Fibroblast of skin of scalp (primary cell): ENCODE results near the gene PHF21B.
"Not testable (repeated sequence)": the region's sequence is repeated elsewhere in the genome, so short reads cannot be mapped to it uniquely, and the experiment has no call there.

Experiments used
- DNase-seq: peaks from one replicate; pipeline ENCODE4 v3.0.0-alpha.2; 2013

Gene PHF21B

DNA sequence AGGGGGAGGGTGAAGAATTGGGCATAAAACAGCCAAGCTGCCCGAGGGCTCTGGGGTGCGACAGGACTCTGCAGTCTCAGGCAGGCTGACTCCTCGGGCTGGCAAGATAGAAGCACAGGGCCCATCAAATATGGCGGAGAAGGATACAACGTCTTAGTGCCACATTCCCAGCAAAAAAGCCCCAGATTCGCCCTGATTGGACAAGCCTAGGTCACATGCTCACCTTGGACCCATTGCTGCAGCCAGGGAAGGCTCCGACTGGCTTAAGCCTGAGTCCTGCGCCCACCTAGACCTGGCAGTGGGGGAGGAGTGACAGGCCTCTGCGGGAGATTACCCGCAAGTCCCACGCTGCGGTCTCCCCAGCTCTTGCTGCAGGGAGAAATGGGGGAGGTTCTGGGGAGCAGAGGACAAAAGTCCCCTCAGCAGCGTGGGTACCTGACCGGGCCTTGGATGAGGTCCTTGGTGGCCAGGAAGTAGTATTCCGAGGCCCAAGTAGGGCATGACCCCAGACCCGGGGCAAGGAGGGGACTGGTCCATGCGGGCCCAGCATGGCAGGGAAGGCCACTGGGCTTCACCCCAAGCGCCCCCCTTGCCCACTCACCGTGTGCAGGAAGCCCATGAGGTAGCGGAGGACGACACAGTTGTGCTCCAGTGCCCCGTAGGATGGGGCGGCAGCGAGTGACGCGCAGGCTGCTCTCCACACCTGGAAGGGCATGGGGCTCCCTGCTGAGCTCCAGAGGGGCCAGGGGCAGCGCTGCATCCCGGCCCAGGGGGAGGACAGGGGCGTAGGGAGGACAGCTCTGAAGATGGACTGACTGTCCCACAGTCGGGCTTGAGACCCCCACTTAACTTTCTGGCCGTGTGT lies 144.4 kb downstream of the PHF21B start:
- DNase-seq, result no peak

DNA sequence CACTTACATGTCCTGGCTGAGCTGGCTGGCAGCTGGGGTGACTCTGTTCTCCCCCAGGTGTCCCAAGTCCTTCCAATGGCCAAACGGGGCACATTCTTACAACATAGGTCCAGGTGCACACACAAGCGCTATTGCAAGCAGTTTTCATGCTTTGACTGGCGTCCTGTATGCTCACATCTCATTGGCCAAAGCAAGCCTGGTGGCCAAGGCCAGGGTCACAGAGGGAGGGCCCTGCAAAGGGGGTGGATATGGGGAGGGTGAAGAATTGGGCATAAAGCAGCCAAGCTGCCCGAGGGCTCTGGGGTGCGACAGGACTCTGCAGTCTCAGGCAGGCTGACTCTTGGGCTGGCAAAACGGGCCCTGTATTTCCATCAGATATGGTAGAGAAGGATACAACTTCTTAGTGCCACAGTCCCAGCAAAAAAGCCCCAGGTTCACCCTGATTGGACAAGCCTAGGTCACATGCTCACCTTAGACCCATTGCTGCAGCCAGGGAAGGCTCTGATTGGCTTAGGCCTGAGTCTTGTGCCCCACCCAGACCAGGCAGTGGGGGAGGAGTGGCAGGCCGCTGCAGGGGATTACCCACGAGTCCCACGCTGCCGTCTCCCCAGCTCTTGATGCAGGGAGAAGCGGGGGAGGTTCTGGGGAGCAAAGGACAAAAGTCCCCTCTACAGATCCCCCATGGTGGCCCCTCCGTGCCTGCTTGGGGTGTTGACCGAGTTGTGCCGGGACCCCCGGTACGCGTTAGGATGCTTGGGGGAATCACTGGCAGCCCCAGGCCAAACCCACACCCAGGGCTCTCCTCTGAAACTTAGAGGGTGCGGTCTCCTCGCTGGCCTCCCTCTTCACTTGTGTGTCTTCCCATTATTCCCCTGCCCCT lies 146.6 kb downstream of the PHF21B start:
- no peak for DNase-seq

DNA sequence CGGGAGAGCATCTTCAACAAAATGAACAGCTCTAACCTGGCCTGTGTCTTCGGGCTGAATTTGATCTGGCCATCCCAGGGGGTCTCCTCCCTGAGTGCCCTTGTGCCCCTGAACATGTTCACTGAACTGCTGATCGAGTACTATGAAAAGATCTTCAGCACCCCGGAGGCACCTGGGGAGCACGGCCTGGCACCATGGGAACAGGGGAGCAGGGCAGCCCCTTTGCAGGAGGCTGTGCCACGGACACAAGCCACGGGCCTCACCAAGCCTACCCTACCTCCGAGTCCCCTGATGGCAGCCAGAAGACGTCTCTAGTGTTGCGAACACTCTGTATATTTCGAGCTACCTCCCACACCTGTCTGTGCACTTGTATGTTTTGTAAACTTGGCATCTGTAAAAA lies 147.5 kb downstream of the PHF21B start:
- no peak for DNase-seq

DNA sequence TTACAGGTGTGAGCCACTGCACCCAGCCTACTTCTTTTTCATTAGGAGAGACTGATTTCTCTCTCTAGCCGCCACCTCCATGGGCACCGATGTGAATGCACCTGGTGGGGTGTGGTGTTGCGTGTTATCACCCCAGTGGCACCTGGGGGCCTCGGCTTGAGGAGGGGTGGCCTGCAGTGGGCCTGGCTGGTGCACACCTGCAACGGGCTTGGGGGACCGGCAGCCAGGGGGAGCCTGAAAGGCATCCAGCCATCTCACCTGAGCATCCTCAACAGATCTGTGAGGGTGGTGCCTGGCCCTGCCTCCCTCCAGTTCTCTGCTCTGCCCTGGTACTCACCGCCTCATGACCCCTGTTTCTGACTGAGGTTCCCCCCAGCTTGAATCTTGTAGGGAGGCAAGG lies 148.6 kb downstream of the PHF21B start:
- no peak for DNase-seq

DNA sequence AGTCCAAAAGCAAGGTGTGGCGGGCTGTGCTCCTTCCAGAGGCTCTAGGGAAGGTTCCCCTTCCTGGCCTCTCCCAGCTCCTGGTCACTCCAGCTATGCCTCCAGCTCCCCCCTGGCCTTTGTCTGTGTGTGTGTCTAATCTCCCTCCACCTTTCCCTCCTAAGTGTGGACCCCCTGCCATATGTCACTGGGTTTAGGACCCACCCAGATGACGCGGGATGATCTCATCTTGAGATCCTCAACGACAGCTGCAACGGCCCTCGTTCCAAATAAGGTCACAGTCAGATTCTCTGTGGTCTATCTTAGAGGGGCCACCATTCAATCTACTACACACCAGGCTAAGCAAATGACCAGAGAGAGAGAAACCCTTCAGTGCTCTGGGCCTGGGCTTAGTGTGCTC lies 149.5 kb downstream of the PHF21B start:
- DNase-seq, result no peak

DNA sequence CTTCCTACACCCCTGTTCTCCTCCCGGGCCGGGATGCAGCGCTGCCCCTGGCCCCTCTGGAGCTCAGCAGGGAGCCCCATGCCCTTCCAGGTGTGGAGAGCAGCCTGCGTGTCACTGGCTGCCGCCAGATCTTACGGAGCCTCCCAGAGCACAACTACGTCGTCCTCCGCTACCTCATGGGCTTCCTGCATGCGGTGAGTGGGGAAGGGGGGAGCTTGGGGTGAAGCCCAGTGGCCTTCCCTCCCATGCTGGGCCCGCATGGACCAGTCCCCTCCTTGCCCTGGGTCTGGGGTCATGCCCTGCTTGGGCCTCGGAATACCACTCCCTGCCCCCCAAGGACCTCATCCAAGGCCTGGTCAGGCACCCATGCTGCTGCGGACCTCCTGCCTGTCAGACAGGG lies 150.2 kb downstream of the PHF21B start:
- no peak for DNase-seq

DNA sequence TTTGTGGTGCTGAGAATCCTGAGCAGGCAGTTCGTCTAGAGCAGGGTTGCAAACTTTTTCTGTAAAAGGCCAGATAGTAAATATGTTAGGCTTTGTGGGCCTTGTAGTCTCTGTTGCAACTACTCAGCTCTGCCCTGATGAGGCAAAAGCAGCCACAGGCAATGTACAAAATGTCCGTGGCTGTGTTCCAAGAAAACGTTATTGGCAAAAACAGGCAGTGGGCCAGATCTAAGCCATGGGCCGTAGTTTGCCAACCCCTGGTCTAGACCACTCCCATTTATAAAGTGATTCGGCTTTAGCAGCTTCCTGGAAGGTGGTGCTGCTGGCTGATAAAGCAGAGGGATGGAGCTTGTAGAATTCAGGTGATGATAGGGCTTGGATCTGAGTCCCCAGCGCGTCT lies 151.0 kb downstream of the PHF21B start:
- DNase-seq, result not testable (repeated sequence)

DNA sequence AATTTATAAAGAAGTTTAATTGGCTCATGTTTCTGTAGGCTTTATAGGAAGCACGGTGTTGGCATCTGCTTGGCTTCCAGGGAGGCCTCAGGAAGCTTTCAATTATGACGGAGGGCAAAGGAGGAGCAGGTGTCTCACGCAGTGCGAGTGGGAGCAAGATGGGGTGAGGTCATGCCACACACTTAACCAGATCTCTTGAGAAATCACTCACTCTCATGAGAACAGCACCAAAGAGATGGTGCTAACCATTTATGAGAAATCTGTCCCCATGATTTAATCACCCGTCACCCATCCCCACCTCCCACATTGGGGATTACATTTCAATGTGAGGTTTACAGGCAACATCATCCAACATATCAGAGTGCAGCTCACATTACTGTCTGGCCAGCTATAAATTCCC lies 153.9 kb downstream of the PHF21B start:
- DNase-seq, result no peak

DNA sequence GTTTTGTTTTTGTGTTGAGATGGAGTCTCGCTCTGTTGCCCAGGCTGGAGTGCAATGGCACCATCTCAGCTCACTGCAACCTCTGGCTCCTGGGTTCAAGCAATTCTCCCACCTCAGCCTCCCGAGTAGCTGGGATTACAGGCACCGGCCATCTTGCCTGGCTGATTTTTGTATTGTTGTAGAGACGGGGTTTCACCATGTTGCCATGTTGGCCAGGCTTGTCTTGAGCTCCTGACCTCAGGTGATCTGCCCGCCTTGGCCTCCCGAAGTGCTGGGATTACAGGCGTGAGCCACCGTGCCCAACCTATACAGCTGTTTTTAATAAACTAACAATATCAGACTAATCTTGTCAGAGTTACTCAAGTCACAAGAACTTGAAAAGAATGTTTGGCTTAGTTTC lies 155.2 kb downstream of the PHF21B start:
- not testable (repeated sequence) for DNase-seq

DNA sequence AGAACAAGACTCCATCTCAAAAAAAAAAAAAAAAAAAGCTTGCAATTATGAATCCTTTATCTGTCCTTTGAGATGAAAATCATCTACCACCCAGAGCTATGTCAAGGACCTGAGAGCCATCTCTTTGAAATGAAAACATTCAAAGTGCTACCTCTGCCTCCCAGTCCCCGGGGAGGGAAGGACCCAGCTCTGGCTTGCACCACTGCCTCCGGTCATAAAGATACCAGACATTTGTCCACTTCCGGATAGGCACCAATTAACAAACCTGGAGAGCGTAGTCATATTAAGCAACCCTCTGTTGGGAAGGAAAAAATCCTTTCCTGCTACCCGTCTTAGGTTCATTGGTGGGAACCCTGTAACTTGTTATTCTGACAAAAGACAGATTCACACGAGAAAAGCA lies 158.9 kb downstream of the PHF21B start:
- no peak for DNase-seq

DNA sequence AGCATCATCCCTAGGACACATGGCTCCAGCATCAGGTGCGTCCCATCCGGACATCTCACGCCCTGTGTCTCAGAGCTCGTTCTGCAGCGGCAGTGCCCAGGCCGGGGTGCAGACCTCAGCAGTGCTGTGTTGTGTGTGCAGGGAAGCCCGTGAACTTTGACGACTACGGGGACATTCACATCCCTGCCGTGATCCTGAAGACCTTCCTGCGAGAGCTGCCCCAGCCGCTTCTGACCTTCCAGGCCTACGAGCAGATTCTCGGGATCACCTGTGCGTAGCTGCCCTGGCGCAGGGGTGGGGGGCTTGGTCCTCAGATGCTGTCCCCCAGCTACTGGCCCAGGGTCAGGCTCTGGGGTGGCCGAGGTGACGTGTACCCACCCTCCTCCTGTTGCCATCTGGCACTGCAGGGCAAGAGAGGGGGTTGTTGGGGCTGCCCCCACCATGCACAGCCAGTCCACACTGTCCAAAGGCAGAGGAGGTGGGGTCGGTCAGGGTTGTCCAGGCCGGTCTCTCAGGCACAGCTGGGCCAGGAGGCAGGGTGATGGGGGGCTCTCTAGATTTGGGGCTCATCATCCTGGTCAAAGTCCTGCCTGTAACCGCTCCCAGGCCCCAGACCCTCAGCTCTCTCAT lies 160.9 kb downstream of the PHF21B start:
- no peak for DNase-seq

DNA sequence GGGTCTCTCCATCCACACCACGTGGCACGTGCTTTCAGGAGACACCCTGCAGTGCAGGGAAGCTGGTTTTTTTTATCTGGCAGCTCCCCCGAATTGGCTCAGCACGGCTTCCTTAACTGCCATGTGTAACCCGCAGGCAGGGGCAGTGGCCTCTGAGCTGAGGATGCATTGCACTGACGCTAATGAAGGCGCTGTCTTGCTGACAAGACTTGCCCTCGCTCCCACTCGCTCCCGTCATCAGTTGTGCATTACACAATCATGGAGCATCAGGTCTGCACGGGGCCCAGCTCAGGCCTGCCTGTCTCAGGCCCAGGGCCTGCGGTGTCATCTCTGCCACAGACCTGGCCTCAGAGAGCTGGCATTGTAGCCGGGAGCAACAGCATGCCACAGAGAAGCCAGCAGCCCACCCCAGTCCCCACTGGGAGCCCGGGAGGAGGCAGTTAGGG lies 161.5 kb downstream of the PHF21B start:
- no peak for DNase-seq

DNA sequence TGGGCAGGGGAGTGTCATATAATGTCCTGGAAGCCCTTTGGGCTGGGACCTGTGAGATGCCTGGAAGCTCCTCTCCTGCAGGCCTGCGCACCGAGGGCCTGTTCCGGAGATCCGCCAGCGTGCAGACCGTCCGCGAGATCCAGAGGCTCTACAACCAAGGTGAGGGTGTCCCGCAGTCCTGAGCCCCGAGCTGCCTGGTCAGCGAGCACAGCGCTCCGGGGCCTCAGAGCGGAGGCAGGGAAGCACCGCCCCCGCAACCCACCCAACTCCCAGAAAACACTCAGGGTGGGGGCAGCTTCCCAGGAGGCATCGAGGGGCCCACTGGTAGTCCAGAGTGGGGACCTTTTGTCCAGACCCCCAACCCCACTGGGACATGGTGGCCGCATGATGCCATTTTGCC lies 161.9 kb downstream of the PHF21B start:
- no peak for DNase-seq

DNA sequence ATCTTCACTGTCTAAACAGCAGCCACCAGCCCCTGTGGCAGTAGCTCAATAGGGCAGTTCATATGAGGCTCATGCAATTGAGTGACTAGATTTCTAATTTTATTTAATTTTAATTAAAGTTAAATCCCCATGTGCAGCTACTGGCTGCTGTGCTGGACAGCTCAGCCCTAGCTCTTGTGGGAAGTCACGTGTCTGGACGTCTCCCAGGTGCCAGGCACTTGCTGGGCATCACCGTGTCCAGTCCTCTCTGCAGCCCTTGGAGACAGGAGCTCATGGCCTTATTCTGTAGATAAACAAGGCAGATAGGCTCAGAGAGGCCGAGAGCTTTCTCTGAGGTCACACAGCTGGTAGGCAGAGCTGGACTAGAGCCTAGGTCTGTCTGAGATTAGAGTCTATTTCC lies 162.4 kb downstream of the PHF21B start:
- DNase-seq, result no peak

DNA sequence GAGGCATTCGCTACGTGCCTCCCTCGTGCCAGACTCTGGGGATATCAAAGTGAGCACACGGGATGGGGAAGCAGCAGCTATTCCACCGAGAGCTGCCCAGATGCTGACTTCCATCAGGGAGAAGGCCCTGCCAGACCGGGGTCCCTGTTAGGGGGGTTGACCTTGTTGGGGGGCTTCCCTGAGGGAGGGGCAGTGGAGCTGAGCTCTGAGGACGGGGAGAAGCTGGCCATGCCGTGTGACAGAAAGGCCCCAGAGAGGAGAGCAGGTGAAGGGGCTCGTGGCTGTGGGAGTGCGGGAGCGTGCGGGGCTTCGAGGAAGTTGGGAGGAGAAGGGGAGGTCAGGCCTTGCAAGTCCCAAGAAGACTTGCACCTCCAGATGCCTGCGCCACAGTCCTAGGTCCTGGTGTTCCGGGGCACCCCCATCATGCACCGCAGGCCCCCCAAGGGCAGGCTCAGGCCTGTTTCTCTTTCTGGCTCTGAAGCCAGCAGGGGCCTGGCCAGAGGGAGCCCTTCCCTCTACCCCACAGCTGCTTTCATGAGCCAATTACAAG lies 163.0 kb downstream of the PHF21B start:
- DNase-seq, result no peak

DNA sequence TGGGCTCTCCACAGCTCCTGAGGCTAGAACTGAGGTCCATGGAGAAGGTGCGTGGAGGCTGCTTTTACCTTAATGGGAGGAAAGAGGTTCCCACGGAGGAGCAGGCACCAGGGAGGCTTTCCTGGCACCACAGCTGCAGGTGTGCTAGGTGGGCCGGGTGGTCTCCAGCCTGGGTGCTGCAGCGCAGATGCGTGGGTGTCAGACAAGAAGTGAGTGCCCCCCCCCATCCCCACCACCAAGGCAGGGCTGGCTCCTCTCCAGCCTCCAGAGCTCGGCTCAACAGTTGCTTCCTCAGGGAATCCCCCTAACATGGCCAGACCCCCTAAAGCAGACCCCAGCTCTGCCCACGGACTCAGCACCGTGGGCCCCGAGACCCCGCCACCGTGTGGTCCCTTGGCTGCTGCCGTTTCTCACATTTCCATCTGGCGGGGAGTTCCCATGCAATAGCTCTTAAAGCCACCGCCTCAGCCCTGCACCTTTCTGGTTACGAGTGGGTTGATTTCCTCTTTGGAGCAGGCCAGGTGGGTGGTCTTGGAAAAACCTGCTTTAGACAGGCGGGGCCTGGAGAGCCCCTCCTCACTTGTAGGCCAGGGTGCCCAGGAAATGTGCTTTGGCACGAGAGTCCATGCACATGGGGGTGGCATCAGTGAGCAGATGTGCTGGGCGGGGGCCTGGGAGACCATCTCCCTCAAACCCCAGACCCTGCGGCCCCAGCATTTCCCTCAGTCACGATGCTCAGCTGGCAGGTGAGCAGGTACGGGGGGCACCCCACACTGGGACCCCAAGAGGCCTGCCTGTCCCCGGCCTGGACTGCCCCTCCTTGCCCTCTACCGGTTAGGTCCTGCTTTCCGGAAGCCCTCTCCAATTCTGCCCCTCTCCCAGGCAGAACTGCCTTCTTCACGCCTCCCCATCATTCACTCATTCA lies 163.7 kb downstream of the PHF21B start:
- no peak for DNase-seq

DNA sequence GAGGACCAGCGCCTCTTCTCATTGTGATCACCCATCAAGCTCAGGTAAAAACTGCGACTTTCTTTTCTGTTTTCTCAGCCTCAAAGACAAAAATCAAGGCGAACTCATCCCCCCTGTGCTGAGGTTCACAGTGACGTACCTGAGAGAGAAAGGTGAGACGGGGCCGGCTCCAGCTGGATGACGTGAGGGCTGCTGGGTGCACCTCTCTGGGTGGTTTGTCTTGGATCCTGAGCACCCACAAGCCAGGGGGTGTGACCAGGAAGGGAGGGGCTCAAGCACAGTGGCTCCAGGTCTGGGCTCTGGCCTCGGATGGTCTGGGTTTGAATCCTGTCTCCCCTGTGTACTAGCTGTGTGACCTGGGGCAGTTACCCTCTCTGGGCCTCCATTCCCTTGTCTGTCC lies 164.6 kb downstream of the PHF21B start:
- no peak for DNase-seq

DNA sequence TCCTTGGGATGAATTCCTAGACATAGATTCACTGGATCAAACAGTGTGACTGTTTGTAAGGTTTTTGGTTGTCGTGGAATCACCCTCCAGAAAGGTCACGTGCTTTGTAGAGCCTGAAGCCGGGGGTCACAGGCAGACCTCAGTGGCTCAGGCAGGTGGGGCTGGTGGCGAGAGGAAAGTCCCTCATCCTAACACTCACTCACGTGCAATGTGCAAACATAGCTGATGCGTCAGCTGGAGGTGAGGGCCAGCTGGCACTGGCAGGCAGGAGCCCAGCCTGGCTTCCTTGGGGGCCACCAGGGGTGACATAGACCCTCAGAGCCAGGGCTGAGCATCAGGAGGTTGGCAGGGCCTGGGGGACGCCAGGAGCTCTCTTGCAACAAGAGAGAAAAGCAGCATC lies 167.4 kb downstream of the PHF21B start:
- DNase-seq, result no peak

DNA sequence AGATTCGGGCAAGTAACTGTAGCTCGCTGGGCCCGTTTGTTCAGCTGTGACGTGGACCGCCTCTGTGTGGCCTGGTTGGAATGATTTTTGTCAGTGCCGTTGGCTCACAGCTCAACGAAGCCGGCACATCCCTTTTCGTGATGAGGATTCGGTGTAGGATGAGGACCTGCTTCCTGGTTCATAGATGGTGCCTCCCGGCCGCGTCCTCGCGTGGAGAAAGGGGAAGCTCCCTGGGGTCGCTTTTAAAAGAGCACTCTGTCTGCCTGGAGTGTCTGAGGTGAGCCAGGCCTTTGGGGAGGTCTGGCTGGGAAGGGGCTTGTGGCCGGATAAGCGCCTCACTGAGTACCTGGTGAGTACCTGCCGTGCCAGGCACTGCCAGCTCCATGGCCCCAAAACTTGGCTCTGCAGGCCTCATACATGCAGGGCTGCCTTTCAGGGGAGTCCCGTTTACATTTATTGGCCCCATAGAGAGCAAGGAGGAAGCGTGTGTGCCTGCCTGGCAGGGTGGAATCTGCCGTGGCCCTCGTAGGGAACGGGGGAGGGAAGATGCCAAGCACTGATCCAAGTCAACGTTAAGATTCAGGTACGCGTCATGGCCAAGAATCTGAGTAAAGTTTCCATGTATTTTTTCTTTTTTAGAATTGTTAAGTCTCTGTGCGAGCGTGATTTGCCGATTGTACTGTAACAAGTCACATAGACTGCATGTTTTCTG lies 169.0 kb downstream of the PHF21B start:
- DNase-seq, result no peak

DNA sequence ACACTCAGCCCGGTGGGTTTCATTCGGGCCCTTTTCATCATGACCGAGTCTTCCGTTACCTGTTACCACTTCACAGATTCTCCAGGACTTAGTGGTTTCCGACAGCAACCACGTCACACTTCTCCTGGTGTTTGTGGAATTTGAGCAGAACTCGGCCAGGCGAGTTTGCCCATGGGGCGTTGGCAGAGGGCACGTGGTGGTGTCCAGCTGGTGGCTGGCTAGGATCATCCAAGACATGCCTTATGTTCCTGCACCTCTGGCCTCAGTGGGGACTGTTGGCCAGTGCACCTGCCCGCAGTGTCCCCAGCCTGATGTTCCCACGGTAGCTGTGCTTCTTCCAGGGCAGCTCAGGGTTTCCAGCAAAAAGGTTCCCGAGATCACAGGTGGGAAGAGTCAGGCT lies 170.1 kb downstream of the PHF21B start:
- no peak for DNase-seq

DNA sequence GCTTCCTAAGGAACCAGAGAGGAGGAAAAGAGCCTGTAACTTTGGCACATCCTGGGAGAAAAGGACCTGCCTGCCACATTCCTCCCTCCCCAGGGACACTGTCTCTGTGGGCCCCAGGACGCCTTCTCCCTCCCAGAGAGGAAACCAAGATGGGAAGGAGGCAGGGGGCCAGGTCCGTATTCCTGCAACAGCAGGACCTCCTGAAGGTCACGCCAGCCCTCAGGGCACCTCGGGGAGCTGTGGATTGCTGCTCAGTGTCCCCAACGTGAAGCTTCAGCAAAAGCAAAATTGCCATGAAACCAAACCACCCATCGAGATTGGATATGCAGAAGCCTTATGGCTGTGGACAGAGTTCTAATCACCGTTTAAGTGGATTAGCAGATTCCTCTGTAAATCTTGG lies 170.7 kb downstream of the PHF21B start:
- no peak for DNase-seq
